ENCODE measurements around the gene DISC1.

GRCh38 chr1:232011961-232012360 lies 385.4 kb downstream of the DISC1 start:
- TF ChIP-seq SIN3A (IDR thresholded peaks at IDR 0.05; ENCODE audit: borderline replicate concordance, low read depth, low read length) = no peak
- TF ChIP-seq, protein P1, sequence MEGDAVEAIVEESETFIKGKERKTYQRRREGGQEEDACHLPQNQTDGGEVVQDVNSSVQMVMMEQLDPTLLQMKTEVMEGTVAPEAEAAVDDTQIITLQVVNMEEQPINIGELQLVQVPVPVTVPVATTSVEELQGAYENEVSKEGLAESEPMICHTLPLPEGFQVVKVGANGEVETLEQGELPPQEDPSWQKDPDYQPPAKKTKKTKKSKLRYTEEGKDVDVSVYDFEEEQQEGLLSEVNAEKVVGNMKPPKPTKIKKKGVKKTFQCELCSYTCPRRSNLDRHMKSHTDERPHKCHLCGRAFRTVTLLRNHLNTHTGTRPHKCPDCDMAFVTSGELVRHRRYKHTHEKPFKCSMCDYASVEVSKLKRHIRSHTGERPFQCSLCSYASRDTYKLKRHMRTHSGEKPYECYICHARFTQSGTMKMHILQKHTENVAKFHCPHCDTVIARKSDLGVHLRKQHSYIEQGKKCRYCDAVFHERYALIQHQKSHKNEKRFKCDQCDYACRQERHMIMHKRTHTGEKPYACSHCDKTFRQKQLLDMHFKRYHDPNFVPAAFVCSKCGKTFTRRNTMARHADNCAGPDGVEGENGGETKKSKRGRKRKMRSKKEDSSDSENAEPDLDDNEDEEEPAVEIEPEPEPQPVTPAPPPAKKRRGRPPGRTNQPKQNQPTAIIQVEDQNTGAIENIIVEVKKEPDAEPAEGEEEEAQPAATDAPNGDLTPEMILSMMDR (CRISPR knock-in tag; IDR thresholded peaks at IDR 0.05) = no peak
- no peak for TF ChIP-seq EHMT2 (IDR thresholded peaks at IDR 0.05; ENCODE audit: borderline replicate concordance, low read depth, low read length)
- TF ChIP-seq ZNF24 (IDR thresholded peaks at IDR 0.05) = no peak
- no peak for TF ChIP-seq POLR2A (IDR thresholded peaks at IDR 0.05; ENCODE audit: insufficient read depth in 1 of 2, low read depth in 2 of 2, low read length in 2 of 2)
- no peak for TF ChIP-seq EP300 (IDR thresholded peaks at IDR 0.05; ENCODE audit: low read depth in 2 of 2, low read length in 2 of 2)
- no peak for TF ChIP-seq EP300 (CRISPR knock-in tag; IDR thresholded peaks at IDR 0.05; ENCODE audit: borderline replicate concordance)
- no peak for TF ChIP-seq NFATC3 (CRISPR knock-in tag; IDR thresholded peaks at IDR 0.05)
- TF ChIP-seq BRF2 (CRISPR knock-in tag; IDR thresholded peaks at IDR 0.05) = no peak
- no peak for TF ChIP-seq BRD4 (CRISPR knock-in tag; IDR thresholded peaks at IDR 0.05)
- no peak for TF ChIP-seq ZKSCAN8 (CRISPR knock-in tag; IDR thresholded peaks at IDR 0.05; ENCODE audit: borderline replicate concordance)
